ENCODE data around the gene PRX. TPM values are rescaled to one million over a fixed set of nuclear protein-coding genes. Genes with fewer than 3 reads are reported as not detected.

The PRX gene
- total and polyA plus RNA-seq, 2 experiments from 2014 or later: 4.2 TPM

- Histone ChIP-seq H3K9me2 (ENCODE audit: insufficient read depth) (no peaks in the 10 kb centered on the region), H3K27ac (ENCODE audit: low read depth) (no peak overlapping the region), H3F3A (replicated peaks; ENCODE audit: low read depth) (no peaks in the 10 kb centered on the region; the same call in 1 of the 2 replicates), H3K27me3 (ENCODE audit: insufficient read depth) (peaks cover 8% of the 10 kb centered on the region; the same call in 1 of the 2 replicates), H2AFZ (no peak overlapping the region), H4K20me1 (replicated peaks; ENCODE audit: insufficient read depth) (no peaks in the 10 kb centered on the region), H3K4me1 (ENCODE audit: insufficient read depth) (no peaks in the 10 kb centered on the region; the same call in 1 of the 2 replicates), H3K79me2 (replicated peaks; ENCODE audit: insufficient read depth) (no peaks in the 10 kb centered on the region), H3K4me3 (no peak overlapping the region), H3K36me3 (ENCODE audit: insufficient read depth) (no peaks in the 10 kb centered on the region), H3K4me2 (no peak overlapping the region)
- Mint-ChIP-seq H3K4me3 (no peak overlapping the region), H3K9me3 (no peaks in the 10 kb centered on the region; the same call in 2 of the 3 replicates), H3K4me1 (peaks cover 15% of the 10 kb centered on the region), H3K27me3 (ENCODE audit: insufficient read depth, low read depth, poor library complexity) (peaks cover 27% of the 10 kb centered on the region), H3K27ac (no peak overlapping the region), H3K36me3 (ENCODE audit: low read depth) (no peaks in the 10 kb centered on the region)
- TF ChIP-seq POLR2AphosphoS5 (IDR thresholded peaks at IDR 0.05; ENCODE audit: low read depth) (no peak), EZH2phosphoT487 (IDR thresholded peaks at IDR 0.05; ENCODE audit: unreplicated experiment) (no peak), ZNF114 (CRISPR knock-in tag; IDR thresholded peaks at IDR 0.05) (no peak), STAT1 (IDR thresholded peaks at IDR 0.05; ENCODE audit: unreplicated experiment) (no peak), NANOG (IDR thresholded peaks at IDR 0.05; ENCODE audit: borderline replicate concordance) (no peak), EZH2 (IDR thresholded peaks at IDR 0.05; ENCODE audit: low read depth, unreplicated experiment) (no peak), ETS1 (IDR thresholded peaks at IDR 0.05) (no peak), ZNF331 (CRISPR knock-in tag; IDR thresholded peaks at IDR 0.05; ENCODE audit: low read depth) (no peak), REST (IDR thresholded peaks at IDR 0.05; ENCODE audit: unreplicated experiment) (no peak), CTCF (conservative IDR thresholded peaks at IDR 0.05; ENCODE audit: low read depth in 2 of 2) (no peak), JUNB (IDR thresholded peaks at IDR 0.05; ENCODE audit: unreplicated experiment) (no peak), ZNF462 (CRISPR knock-in tag; IDR thresholded peaks at IDR 0.05) (no peak), CREB1 (CRISPR knock-in tag; IDR thresholded peaks at IDR 0.05; ENCODE audit: low read depth) (no peak)
- no peak for DNase-seq (ENCODE audit: low spot score)
- no peak for ATAC-seq
These were observed 19.0 kb downstream of the PRX start for GRCh38 chr19:40393894-40394815.
